22Rv1 (cell line): Measurements from ENCODE around the gene LRP4.

Source experiments
- H3K27ac ChIP-seq: fragments of 450-650 bp; 2 replicates; pipeline ENCODE4 v1.5.1; 2017
- CTCF ChIP-seq: fragments of 450-650 bp; IDR thresholded peaks from 2 replicates; pipeline ENCODE4 v1.5.1; 2017; ENCODE audit warnings: mild to moderate bottlenecking
- ZFX ChIP-seq: fragments of 450-650 bp; IDR thresholded peaks from 2 replicates; pipeline ENCODE4 v1.6.1; 2017; ENCODE audit warnings: antibody characterized with exemption, borderline replicate concordance

The LRP4 gene

GRCh38 chr11:46835897-46836296, 82.5 kb downstream of the LRP4 start:
- H3K27ac ChIP-seq: no peak overlapping the region
- TF ChIP-seq CTCF (no peak), ZFX (no peak)

- TF ChIP-seq CTCF (no peak), ZFX (no peak)
- H3K27ac ChIP-seq: no peak overlapping the region
Observed at GRCh38 chr11:46834821-46835220, 83.5 kb downstream of the LRP4 start.

GRCh38 chr11:46832511-46833214, 85.7 kb downstream of the LRP4 start:
- TF ChIP-seq ZFX: no peak
- no peak for TF ChIP-seq CTCF
- no peak overlapping the region for H3K27ac ChIP-seq

GRCh38 chr11:46827995-46828394, 90.4 kb downstream of the LRP4 start:
- TF ChIP-seq ZFX: no peak
- TF ChIP-seq CTCF: no peak
- H3K27ac ChIP-seq: peak overlapping the region; percentile 57

GRCh38 chr11:46826310-46827044, 91.9 kb downstream of the LRP4 start:
- TF ChIP-seq ZFX (no peak), CTCF (peak; percentile 22)
- peak overlapping the region; percentile 57 for H3K27ac ChIP-seq

GRCh38 chr11:46808799-46809431, 109.4 kb downstream of the LRP4 start:
- TF ChIP-seq ZFX (no peak), CTCF (peak; percentile 70)
- H3K27ac ChIP-seq: no peak overlapping the region
